GM12864 (cell line): ENCODE results near the gene CTSS.

Experiments used
- DNase-seq: peaks from one replicate; pipeline ENCODE4 v3.0.0-alpha.2; 2011; ENCODE audit warnings: low read depth
- H3K4me3 ChIP-seq: 2 replicates; pipeline ENCODE4 v1.5.1; 2011; ENCODE audit warnings: mild to moderate bottlenecking, low read depth, low read length, control low read depth
- TF ChIP-seq, protein P1 (sequence below): IDR thresholded peaks from 2 replicates; pipeline ENCODE4 v1.5.1; 2011; ENCODE audit warnings: low read depth, mild to moderate bottlenecking, moderate library complexity, low read length, control low read depth, inconsistent platforms; ENCODE audit errors: missing control alignments

CTSS gene

DNA sequence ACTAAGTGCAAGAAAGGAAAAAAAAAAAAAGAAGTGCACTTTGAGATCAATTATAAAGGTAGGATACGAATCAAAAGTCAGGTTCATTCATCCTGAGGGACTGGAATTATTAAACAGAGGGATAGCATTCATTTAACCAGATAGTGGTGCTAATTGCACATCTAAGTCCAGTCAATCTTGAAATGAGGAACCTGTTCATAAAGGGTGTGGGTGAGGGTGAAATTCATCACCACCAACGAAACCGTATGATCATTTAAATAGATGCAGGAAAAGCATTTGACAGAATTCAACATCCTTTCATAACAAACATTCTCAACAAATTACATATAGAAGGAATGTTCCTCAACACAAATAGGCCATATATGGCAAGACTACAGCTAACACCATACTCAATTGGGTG is 5.6 kb downstream of the CTSS start:
- TF ChIP-seq, protein P1, sequence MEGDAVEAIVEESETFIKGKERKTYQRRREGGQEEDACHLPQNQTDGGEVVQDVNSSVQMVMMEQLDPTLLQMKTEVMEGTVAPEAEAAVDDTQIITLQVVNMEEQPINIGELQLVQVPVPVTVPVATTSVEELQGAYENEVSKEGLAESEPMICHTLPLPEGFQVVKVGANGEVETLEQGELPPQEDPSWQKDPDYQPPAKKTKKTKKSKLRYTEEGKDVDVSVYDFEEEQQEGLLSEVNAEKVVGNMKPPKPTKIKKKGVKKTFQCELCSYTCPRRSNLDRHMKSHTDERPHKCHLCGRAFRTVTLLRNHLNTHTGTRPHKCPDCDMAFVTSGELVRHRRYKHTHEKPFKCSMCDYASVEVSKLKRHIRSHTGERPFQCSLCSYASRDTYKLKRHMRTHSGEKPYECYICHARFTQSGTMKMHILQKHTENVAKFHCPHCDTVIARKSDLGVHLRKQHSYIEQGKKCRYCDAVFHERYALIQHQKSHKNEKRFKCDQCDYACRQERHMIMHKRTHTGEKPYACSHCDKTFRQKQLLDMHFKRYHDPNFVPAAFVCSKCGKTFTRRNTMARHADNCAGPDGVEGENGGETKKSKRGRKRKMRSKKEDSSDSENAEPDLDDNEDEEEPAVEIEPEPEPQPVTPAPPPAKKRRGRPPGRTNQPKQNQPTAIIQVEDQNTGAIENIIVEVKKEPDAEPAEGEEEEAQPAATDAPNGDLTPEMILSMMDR, result no peak
- H3K4me3 ChIP-seq, result no peak overlapping the region
- no peak for DNase-seq

- no peak for DNase-seq
- TF ChIP-seq, protein P1, result no peak
- H3K4me3 ChIP-seq, result no peak overlapping the region
These were observed 12.2 kb downstream of the CTSS start for GRCh38 chr1:150753416-150753815.

- DNase-seq, result no peak
- TF ChIP-seq, protein P1, result no peak
- no peak overlapping the region for H3K4me3 ChIP-seq
These were observed 14.1 kb downstream of the CTSS start for GRCh38 chr1:150751443-150751842.

GRCh38 chr1:150749720-150750311 is 15.8 kb downstream of the CTSS start:
- no peak for DNase-seq
- TF ChIP-seq, protein P1, result no peak
- H3K4me3 ChIP-seq, result no peak overlapping the region

- TF ChIP-seq, protein P1, result no peak
- no peak for DNase-seq
- no peak overlapping the region for H3K4me3 ChIP-seq
These were observed 16.5 kb downstream of the CTSS start for GRCh38 chr1:150748878-150749719.

DNA sequence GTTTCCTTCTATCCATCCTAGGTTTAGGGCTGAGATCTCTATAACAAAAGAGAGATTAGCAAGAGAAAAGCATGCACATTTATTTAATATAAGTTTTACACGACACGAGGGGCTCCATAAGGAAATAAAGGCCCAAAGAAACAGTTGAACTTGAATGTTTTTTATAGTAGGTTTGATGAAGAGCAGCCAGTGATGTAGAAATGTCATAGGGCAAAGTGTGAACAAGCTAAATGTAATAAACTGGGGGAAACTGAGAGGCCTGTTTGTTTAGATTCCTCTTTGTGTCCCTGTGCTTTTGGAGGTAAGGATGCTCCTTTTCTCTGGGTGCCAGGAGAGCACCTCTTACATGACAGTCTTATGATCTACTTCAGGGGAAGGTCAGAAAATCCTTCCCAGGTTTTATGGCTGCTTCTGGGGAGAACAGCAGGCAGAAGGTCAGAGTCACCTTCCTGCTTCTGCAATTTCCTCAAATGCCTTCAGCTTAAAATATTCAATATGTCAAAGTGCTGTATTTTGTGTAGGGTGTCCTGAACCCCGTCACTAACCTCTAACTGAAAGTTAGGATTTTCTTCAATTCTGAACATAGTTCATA is 35.4 kb downstream of the CTSS start:
- no peak for DNase-seq
- H3K4me3 ChIP-seq, result no peak overlapping the region
- TF ChIP-seq, protein P1, result no peak
